ENCODE data around the gene COTL1.
"Not testable (repeated sequence)": the region's sequence is repeated elsewhere in the genome, so short reads cannot be mapped to it uniquely, and the experiment has no call there.

COTL1 gene

DNA sequence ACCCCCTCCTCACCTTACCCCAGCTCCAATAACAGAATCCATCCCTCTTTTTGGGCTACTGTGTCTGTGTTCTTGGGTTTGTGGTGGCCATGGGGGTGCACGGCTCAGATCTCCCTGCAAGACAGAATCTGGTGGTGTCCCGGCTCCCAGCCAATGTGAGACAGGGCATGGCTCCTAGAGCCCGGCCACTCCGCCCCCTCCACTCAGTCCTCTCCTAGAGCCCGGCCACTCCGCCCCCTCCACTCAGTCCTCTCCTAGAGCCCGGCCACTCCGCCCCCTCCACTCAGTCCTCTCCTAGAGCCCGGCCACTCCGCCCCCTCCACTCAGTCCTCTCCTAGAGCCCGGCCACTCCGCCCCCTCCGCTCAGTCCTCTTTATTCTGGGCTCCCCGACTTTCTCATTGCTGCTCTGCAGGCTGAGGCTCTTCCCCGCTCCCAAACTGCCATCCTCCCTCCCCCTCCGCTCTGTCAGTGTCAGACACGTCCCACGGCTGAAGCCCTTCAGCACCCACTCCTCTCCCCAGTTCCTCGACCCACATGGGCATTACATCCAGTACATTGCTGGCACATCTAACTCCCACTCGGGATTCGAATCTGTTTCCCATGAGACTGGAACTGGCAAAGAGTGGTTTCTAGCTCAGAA lies 92.8 kb downstream of the COTL1 start:
- not testable (repeated sequence) for DNase-seq

DNA sequence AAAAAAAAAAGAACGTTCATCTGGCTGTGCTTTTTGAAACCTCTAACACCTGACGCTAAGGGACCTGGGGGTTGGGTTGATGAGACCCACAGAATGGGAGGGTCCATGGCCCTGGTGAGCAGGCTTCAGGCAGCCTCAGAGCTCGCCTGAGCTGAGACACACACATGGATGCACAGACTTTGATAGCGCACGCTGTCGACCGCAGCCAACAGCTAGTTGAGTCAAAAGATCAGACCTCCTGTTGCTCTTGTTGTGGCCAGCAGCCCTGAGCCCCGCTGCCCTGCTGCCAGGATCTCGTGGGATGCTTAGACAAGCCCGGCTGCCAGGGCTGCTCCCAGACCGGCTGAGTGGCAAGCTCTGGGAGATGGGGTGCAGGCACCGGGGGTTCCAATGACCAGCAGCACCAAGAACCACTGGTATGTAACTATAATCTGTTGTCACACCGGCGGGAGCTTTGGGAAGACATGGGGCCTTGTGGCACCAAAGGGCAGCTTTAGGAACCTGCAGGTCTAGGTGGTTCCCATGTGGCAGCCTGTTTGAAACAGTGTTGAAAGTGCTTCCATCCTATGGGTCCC lies 93.4 kb downstream of the COTL1 start:
- no peak for DNase-seq

DNA sequence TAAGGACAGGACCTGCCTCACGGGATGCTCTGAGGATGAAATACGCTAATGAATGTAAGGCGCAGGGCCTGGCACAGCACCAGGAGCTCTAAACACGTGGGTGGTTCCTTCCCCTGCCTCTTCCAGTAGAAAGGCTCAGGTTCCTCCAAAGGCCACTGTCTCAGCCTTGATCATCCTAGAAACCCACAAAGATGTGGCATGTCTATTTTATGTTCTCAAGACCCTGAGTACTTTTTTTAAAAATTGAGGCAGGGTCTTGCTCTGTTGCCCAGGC lies 96.4 kb downstream of the COTL1 start:
- DNase-seq = no peak

DNA sequence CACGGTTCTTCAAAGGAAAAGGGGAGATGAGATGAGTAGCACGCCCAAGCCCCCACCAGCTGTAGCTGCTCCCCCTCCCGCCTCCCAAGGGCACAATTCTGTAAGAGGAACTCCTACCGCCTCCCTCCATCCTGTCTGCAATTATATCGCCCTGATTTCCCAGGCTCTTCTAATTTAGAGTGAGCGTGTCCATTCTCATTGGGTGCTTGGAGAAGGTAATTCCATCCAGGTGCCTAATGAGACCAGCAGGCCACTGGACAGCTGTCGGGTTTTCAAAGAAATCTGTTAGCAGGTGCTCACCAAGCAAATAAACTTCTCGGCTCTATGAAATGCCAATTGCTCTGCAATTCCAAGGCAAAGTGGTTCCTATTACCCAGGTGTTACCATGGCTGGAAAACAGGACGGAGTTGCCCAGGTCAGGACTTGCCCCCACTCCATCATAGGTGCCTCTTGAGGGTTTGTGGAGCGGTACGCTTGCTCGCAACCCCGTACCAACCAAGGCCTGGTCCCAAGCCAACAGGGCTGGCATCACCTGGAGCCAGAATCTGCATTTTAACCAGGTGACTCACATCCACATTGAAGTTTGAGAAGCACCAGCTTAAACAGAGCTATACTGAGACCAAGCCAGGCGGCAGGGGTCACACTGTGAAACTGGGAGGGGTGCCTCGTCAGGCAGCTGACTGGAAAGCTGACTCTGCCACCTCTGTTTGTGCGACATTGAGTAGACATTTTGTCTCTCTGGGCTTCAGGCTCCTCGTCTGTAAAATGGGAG lies 97.0 kb downstream of the COTL1 start:
- DNase-seq = peak; percentile 97

DNA sequence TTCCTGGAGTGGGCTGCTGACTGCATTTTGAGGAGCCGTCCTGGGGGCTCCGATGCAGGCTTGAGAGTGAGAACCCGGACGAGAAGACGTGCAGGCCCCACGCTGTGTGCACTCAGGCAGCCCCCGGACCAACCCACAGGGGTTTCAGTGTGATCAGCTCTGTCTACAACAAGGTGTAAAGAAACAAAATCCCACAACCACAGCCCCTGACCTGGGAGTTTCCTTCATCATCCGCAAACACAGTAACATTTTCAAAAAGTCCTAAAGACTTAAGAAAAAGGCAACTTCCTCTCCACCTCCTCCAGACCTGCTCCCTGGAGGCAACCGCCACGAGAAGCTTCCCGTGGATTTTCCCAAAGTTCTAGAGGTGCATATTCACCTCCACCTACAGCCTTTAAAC lies 98.0 kb downstream of the COTL1 start:
- no peak for DNase-seq

DNA sequence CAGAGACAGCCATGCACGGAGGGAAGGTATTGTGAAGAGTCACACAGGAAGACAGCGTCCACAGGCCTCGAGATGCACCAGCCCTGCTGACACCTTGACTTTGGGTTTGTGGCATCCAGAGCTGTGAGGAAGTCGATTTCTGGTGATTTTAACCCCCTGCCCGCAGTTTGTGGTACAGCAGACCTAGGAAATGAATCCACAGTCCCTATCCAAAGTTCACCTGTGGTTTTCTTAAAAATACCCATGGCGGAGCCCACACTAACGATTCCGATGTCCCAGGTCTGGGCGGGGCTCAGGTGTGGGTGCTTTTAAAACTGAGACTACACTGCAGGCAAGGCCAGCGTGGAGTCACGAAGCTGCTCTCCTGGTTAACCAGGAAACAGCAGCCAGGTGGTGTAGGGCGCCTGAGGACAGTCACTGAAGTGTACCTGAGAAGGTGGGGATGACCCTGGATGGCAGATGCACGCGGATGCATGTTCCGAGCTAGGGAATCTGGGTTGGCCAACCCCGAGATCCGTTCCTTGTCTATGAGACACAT lies 99.0 kb downstream of the COTL1 start:
- peak; percentile 37 for DNase-seq

DNA sequence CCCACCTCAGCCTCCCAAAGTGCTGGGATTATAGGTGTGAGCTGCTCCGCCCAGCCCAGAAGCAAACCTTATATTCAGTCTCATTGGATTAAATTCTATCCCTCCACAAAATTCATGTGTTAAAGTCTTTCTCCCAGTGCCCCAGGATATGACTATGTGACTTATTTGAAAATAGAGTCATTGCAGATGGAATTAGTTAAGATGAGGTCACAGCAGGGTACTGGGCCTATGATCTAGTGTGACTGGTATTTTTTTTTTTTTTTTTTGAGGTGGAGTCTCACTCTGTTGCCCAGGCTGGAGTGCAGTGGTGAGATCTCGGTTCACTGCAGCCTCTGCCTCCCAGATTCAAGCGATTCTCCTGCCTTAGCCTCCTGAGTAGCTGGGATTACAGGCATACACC lies 99.7 kb downstream of the COTL1 start:
- not testable (repeated sequence) for DNase-seq

DNA sequence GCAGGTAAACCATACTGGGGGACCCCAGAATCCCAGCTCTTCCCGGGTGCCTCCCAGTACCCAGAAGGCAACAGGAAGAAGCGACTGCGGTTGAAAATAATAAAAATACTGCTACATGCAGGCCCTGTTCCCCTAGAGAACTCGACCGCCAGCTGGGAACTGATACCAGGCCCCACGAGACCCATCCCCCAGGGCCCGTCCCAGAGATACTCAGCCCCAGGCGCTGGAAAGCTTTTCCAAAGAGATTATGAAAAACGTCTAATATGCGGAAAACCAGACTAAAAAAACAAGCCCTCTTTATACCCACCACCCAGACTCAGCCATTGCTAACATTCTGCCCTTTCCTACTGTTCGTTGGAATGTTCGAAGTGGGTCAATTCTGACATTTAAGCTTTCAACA lies 100.5 kb downstream of the COTL1 start:
- no peak for DNase-seq

All from NCI-H1105 (cell line).